Measurements from ENCODE around the gene MACROD1.

Gene MACROD1

GRCh38 chr11:64097468-64098317 lies 68.2 kb downstream of the MACROD1 start:
- no peak for TF ChIP-seq CTCF (IDR thresholded peaks at IDR 0.05; ENCODE audit: low read depth, low read length)
- H3K4me3 ChIP-seq (ENCODE audit: low read depth, low read length): no peak overlapping the region

GRCh38 chr11:64096835-64097234 lies 69.1 kb downstream of the MACROD1 start:
- no peak overlapping the region for H3K4me3 ChIP-seq (ENCODE audit: low read depth, low read length)
- TF ChIP-seq CTCF (IDR thresholded peaks at IDR 0.05; ENCODE audit: low read depth, low read length): no peak

- no peak overlapping the region for H3K4me3 ChIP-seq (ENCODE audit: low read depth, low read length)
- no peak for TF ChIP-seq CTCF (IDR thresholded peaks at IDR 0.05; ENCODE audit: low read depth, low read length)
Observed at GRCh38 chr11:64095949-64096348, 70.0 kb downstream of the MACROD1 start.

GRCh38 chr11:64095273-64095817 lies 70.6 kb downstream of the MACROD1 start:
- TF ChIP-seq CTCF (IDR thresholded peaks at IDR 0.05; ENCODE audit: low read depth, low read length): no peak
- H3K4me3 ChIP-seq (ENCODE audit: low read depth, low read length): no peak overlapping the region

GRCh38 chr11:64094463-64095260 lies 71.3 kb downstream of the MACROD1 start:
- no peak overlapping the region for H3K4me3 ChIP-seq (ENCODE audit: low read depth, low read length)
- TF ChIP-seq CTCF (IDR thresholded peaks at IDR 0.05; ENCODE audit: low read depth, low read length): peak; percentile 10; the same call in 1 of the 2 replicates

GRCh38 chr11:64093233-64094039 lies 72.5 kb downstream of the MACROD1 start:
- no peak overlapping the region for H3K4me3 ChIP-seq (ENCODE audit: low read depth, low read length)
- TF ChIP-seq CTCF (IDR thresholded peaks at IDR 0.05; ENCODE audit: low read depth, low read length): no peak
